ENCODE data around the gene EMX2.
"Not testable (repeated sequence)": the region's sequence is repeated elsewhere in the genome, so short reads cannot be mapped to it uniquely, and the experiment has no call there.

The EMX2 gene

GRCh38 chr10:117504562-117504961 lies 38.0 kb upstream of the EMX2 start:
- TF ChIP-seq EZH2phosphoT487 (IDR thresholded peaks at IDR 0.05; ENCODE audit: borderline replicate concordance, low read length): no peak
- no peak for TF ChIP-seq CTCF (IDR thresholded peaks at IDR 0.05; ENCODE audit: low read depth, low read length, poor library complexity, severe bottlenecking)
- no peaks in the 10 kb centered on the region for H4K20me1 ChIP-seq (ENCODE audit: control insufficient read depth, insufficient read depth, low read depth, low read length)

GRCh38 chr10:117507081-117507480 lies 35.5 kb upstream of the EMX2 start:
- H3K4me2 ChIP-seq (ENCODE audit: low read length); H4K20me1 ChIP-seq (ENCODE audit: control insufficient read depth, insufficient read depth, low read depth, low read length); H3K9me2 ChIP-seq (replicated peaks; ENCODE audit: control insufficient read depth, low read length); H3K4me1 ChIP-seq (ENCODE audit: control insufficient read depth, low read length); H3F3A ChIP-seq (ENCODE audit: control insufficient read depth, insufficient read depth); H3K4me3 ChIP-seq (ENCODE audit: low read length); H3K79me2 ChIP-seq (ENCODE audit: control insufficient read depth, low read length); H3K36me3 ChIP-seq (ENCODE audit: control insufficient read depth, low read length); H3K27ac ChIP-seq (ENCODE audit: low read depth, low read length); H3K27me3 ChIP-seq (ENCODE audit: control insufficient read depth, low read length); H3K9me3 ChIP-seq (ENCODE audit: control insufficient read depth, insufficient read depth, low read length): not testable (repeated sequence)

More at GRCh38 chr10:117504562-117504961, 38.0 kb upstream of the EMX2 start:
- no peak overlapping the region for H3K27ac ChIP-seq (ENCODE audit: low read depth, low read length)
- H3K36me3 ChIP-seq (ENCODE audit: control insufficient read depth, low read length): no peaks in the 10 kb centered on the region
- H3F3A ChIP-seq (ENCODE audit: control insufficient read depth, insufficient read depth): no peaks in the 10 kb centered on the region
- H3K27me3 ChIP-seq (ENCODE audit: control insufficient read depth, low read length): no peaks in the 10 kb centered on the region; the same call in 1 of the 2 replicates
- H3K4me1 ChIP-seq (ENCODE audit: control insufficient read depth, low read length): no peaks in the 10 kb centered on the region
- no peak overlapping the region for H3K4me3 ChIP-seq (ENCODE audit: low read length)
- no peaks in the 10 kb centered on the region for H3K9me2 ChIP-seq (replicated peaks; ENCODE audit: control insufficient read depth, low read length)
- H3K4me2 ChIP-seq (ENCODE audit: low read length): no peak overlapping the region
- no peaks in the 10 kb centered on the region for H3K9me3 ChIP-seq (ENCODE audit: control insufficient read depth, insufficient read depth, low read length)
- no peaks in the 10 kb centered on the region for H3K79me2 ChIP-seq (ENCODE audit: control insufficient read depth, low read length)

- Histone ChIP-seq H3K36me3 (ENCODE audit: control insufficient read depth, low read length) (no peaks in the 10 kb centered on the region), H3K4me2 (ENCODE audit: low read length) (no peak overlapping the region), H3K4me3 (ENCODE audit: low read length) (no peak overlapping the region), H4K20me1 (ENCODE audit: control insufficient read depth, insufficient read depth, low read depth, low read length) (no peaks in the 10 kb centered on the region; the same call in 1 of the 2 replicates), H3K27me3 (ENCODE audit: control insufficient read depth, low read length) (no peaks in the 10 kb centered on the region; the same call in 1 of the 2 replicates), H3K9me3 (ENCODE audit: control insufficient read depth, insufficient read depth, low read length) (no peaks in the 10 kb centered on the region), H3K4me1 (ENCODE audit: control insufficient read depth, low read length) (no peaks in the 10 kb centered on the region), H3K27ac (ENCODE audit: low read depth, low read length) (no peak overlapping the region), H3K79me2 (ENCODE audit: control insufficient read depth, low read length) (no peaks in the 10 kb centered on the region), H3F3A (ENCODE audit: control insufficient read depth, insufficient read depth) (no peaks in the 10 kb centered on the region), H3K9me2 (replicated peaks; ENCODE audit: control insufficient read depth, low read length) (no peaks in the 10 kb centered on the region)
- TF ChIP-seq EZH2phosphoT487 (IDR thresholded peaks at IDR 0.05; ENCODE audit: borderline replicate concordance, low read length): no peak
- TF ChIP-seq CTCF (IDR thresholded peaks at IDR 0.05; ENCODE audit: low read depth, low read length, poor library complexity, severe bottlenecking): no peak
Observed at GRCh38 chr10:117509573-117509972, 33.0 kb upstream of the EMX2 start.

GRCh38 chr10:117511601-117512390 lies 30.8 kb upstream of the EMX2 start:
- Histone ChIP-seq H3K9me2 (replicated peaks; ENCODE audit: control insufficient read depth, low read length) (no peaks in the 10 kb centered on the region), H3K79me2 (ENCODE audit: control insufficient read depth, low read length) (no peaks in the 10 kb centered on the region), H3K4me1 (ENCODE audit: control insufficient read depth, low read length) (no peaks in the 10 kb centered on the region), H3K4me2 (ENCODE audit: low read length) (no peak overlapping the region), H3K9me3 (ENCODE audit: control insufficient read depth, insufficient read depth, low read length) (no peaks in the 10 kb centered on the region), H3K27me3 (ENCODE audit: control insufficient read depth, low read length) (peaks cover 3% of the 10 kb centered on the region; the same call in 1 of the 2 replicates), H3K4me3 (ENCODE audit: low read length) (no peak overlapping the region), H3K36me3 (ENCODE audit: control insufficient read depth, low read length) (no peaks in the 10 kb centered on the region), H3K27ac (ENCODE audit: low read depth, low read length) (no peak overlapping the region), H4K20me1 (ENCODE audit: control insufficient read depth, insufficient read depth, low read depth, low read length) (no peaks in the 10 kb centered on the region; the same call in 1 of the 2 replicates), H3F3A (ENCODE audit: control insufficient read depth, insufficient read depth) (no peaks in the 10 kb centered on the region)
- no peak for TF ChIP-seq CTCF (IDR thresholded peaks at IDR 0.05; ENCODE audit: low read depth, low read length, poor library complexity, severe bottlenecking)
- TF ChIP-seq EZH2phosphoT487 (IDR thresholded peaks at IDR 0.05; ENCODE audit: borderline replicate concordance, low read length): no peak
